Ishikawa (cell line): ENCODE data around the gene TRIM36.

ENCODE experiments used
- CEBPB ChIP-seq: IDR thresholded peaks from 2 replicates; pipeline ENCODE4 v1.6.1; 2012
- CREB1 ChIP-seq: IDR thresholded peaks from 2 replicates; pipeline ENCODE4 v1.6.1; 2012; ENCODE audit warnings: low read depth
- EGR1 ChIP-seq: IDR thresholded peaks from 2 replicates; pipeline ENCODE4 v1.6.1; 2012
- EP300 ChIP-seq: IDR thresholded peaks from 2 replicates; pipeline ENCODE4 v1.6.1; 2012; ENCODE audit warnings: borderline replicate concordance
- FOXM1 ChIP-seq: IDR thresholded peaks from 2 replicates; pipeline ENCODE4 v1.6.1; 2012; ENCODE audit warnings: low read depth, borderline replicate concordance
- MAX ChIP-seq: IDR thresholded peaks from 2 replicates; pipeline ENCODE4 v1.6.1; 2012
- NFIC ChIP-seq: IDR thresholded peaks from 2 replicates; pipeline ENCODE4 v1.6.1; 2012
- RAD21 ChIP-seq: IDR thresholded peaks from 2 replicates; pipeline ENCODE4 v1.6.1; 2012; ENCODE audit warnings: low read depth
- REST ChIP-seq: IDR thresholded peaks from 2 replicates; pipeline ENCODE4 v1.6.1; 2012; ENCODE audit warnings: low read depth, mild to moderate bottlenecking
- TAF1 ChIP-seq: IDR thresholded peaks from 2 replicates; pipeline ENCODE4 v1.6.1; 2012; ENCODE audit warnings: low read depth, mild to moderate bottlenecking
- TCF12 ChIP-seq: IDR thresholded peaks from 2 replicates; pipeline ENCODE4 v1.6.1; 2012; ENCODE audit warnings: low read depth
- TEAD4 ChIP-seq: IDR thresholded peaks from 2 replicates; pipeline ENCODE4 v1.6.1; 2012
- USF1 ChIP-seq: IDR thresholded peaks from 2 replicates; pipeline ENCODE4 v1.6.1; 2012
- YY1 ChIP-seq: IDR thresholded peaks from 2 replicates; pipeline ENCODE4 v1.6.1; 2012; ENCODE audit warnings: low read depth
- ZBTB7A ChIP-seq: IDR thresholded peaks from 2 replicates; pipeline ENCODE4 v1.6.1; 2012; ENCODE audit warnings: low read depth

Gene TRIM36

GRCh38 chr5:115098041-115098702, 71.5 kb downstream of the TRIM36 start:
- TF ChIP-seq ZBTB7A (no peak), RAD21 (peak; percentile 92), MAX (0 out of 2 replicates have a peak, but pooled peaks have one; percentile 31)

DNA sequence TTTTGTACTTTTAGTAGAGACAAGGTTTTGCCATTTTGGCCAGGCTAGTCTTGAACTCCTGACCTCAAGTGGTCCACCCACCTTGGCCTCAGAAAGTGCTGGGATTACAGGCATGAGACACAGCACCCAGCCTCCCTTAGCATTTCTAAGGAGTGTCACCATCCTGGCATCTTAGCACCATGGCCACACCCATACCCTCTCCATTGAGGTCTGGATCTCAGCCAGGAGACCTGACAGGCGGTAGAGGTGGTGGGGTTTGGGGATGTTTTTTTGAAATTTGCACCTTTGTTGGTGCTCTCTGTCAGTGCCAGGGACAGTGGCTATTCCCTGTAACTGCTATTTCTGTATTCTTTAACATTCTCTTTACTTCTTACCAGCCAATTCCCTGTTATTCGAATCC, 72.5 kb downstream of the TRIM36 start:
- TF ChIP-seq USF1 (no peak), TCF12 (no peak), TEAD4 (no peak), TAF1 (no peak), EGR1 (no peak), CEBPB (no peak), REST (no peak), CREB1 (no peak), ZBTB7A (no peak), MAX (no peak)

DNA sequence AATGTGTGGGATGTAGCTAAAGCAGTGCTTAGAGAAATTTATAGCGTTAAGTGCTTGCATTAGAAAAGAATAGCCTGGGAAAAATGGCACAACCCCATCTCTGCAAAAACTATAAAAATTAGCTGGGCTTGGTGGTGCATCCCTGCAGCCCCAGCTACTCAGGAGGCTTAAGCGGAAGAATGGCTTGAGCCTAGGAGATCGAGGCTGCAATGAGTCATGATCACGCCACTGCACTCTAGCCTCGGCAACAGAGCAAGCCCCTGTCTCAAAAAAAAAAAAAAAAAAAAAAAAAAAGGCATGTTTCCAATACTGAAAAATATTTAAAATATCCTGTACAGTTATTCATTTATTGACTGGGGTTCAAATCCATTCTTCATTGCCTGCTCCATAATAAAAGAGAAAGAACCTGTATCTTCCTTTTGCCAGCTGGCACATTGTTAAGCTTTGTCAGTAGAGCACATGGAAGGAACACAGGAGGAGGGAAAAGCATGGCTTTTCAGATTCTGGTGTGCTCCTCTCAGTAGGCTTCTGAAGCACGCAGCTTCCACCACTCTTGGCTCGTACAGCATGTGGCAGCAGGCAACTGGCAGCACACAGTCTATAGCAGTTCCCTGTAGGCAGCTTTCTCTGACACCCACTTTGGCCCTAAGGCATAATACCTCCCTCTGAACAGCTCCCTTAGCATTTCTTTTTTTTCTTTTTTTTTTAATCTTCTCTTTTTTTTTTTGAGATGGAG, 73.5 kb downstream of the TRIM36 start:
- no peak for TF ChIP-seq REST
- TF ChIP-seq RAD21 = no peak
- no peak for TF ChIP-seq EGR1
- TF ChIP-seq EP300 = no peak
- TF ChIP-seq YY1 = no peak
- TF ChIP-seq FOXM1 = no peak
- TF ChIP-seq CEBPB = no peak
- no peak for TF ChIP-seq CREB1
- TF ChIP-seq TCF12 = no peak
- no peak for TF ChIP-seq TAF1
- no peak for TF ChIP-seq MAX
- TF ChIP-seq TEAD4 = no peak
- no peak for TF ChIP-seq ZBTB7A
- TF ChIP-seq USF1 = no peak
- no peak for TF ChIP-seq NFIC

DNA sequence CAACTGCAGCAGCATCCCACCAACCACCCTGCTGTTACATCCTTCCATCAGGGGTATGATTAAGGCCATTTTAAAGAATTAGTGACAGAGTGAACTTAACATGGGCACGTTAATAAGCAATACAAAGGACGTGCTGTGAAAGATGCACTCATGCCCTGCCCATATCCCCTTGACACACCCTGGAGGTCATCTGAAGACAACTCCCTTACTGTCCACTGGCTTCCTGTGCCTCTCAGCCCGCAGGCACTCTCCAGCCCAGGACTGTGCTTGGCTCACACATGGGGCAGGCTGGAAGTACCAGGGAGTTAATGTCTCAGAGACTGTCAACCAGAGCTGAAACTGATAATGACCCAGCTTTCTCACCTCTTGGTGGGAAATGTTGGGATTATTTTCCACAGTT, 81.8 kb downstream of the TRIM36 start:
- TF ChIP-seq EP300 (no peak), FOXM1 (no peak), RAD21 (no peak), REST (no peak), USF1 (no peak), TAF1 (no peak), CEBPB (no peak), ZBTB7A (no peak), TCF12 (no peak)
